GM18517 (cell line): ENCODE results near the gene HSD11B1.

Source experiments
- ATAC-seq: cut with Tn5 transposase; IDR thresholded peaks from one replicate; pipeline ENCODE4 v1.9.1; 2021; ENCODE audit warnings: mild to moderate bottlenecking, moderate library complexity; ENCODE audit not compliant: unreplicated experiment

HSD11B1 gene

GRCh38 chr1:209751627-209752231, 47.1 kb downstream of the HSD11B1 start:
- peak; percentile 50 for ATAC-seq

- no peak for ATAC-seq
Observed at GRCh38 chr1:209752890-209753289, 48.2 kb downstream of the HSD11B1 start.

- no peak for ATAC-seq
Observed at GRCh38 chr1:209755256-209755655, 50.6 kb downstream of the HSD11B1 start.

- ATAC-seq = peak; percentile 76
Observed at GRCh38 chr1:209755926-209756614, 51.4 kb downstream of the HSD11B1 start, which contains the start of gene TRAF3IP3. TRAF3IP3 (plus strand) TSS chr1:209756053; CDS start chr1:209760040, 3,987 bp downstream.

- peak; percentile 34 for ATAC-seq
Observed at GRCh38 chr1:209756615-209757445, 52.2 kb downstream of the HSD11B1 start.

- ATAC-seq = no peak
Observed at GRCh38 chr1:209758400-209758799, 53.8 kb downstream of the HSD11B1 start.

GRCh38 chr1:209759829-209760359, 55.2 kb downstream of the HSD11B1 start:
- no peak for ATAC-seq

GRCh38 chr1:209761011-209761635, 56.5 kb downstream of the HSD11B1 start:
- ATAC-seq = no peak

- ATAC-seq = no peak
Observed at GRCh38 chr1:209766051-209766450, 61.4 kb downstream of the HSD11B1 start.

GRCh38 chr1:209767096-209767495, 62.5 kb downstream of the HSD11B1 start:
- no peak for ATAC-seq

- ATAC-seq = no peak
Observed at GRCh38 chr1:209767706-209768105, 63.1 kb downstream of the HSD11B1 start.

- peak; percentile 80 for ATAC-seq
Observed at GRCh38 chr1:209768354-209768774, 63.7 kb downstream of the HSD11B1 start.

GRCh38 chr1:209769171-209769904, 64.7 kb downstream of the HSD11B1 start:
- ATAC-seq = peak; percentile 78

GRCh38 chr1:209769971-209770370, 65.3 kb downstream of the HSD11B1 start:
- no peak for ATAC-seq

- no peak for ATAC-seq
Observed at GRCh38 chr1:209770636-209771415, 66.2 kb downstream of the HSD11B1 start.

GRCh38 chr1:209772126-209772525, 67.5 kb downstream of the HSD11B1 start:
- no peak for ATAC-seq

- peak; percentile 62 for ATAC-seq
Observed at GRCh38 chr1:209774592-209774991, 69.9 kb downstream of the HSD11B1 start.

GRCh38 chr1:209775678-209776077, 71.0 kb downstream of the HSD11B1 start:
- no peak for ATAC-seq

GRCh38 chr1:209777587-209777986, 72.9 kb downstream of the HSD11B1 start:
- no peak for ATAC-seq
